HUES64 (cell line): ENCODE results near the gene ALPG.
"Not testable (repeated sequence)": the region's sequence is repeated elsewhere in the genome, so short reads cannot be mapped to it uniquely, and the experiment has no call there.

Experiments used
- H3K27ac ChIP-seq: 2 replicates; pipeline ENCODE4 v1.7.0; 2013; ENCODE audit warnings: low read depth, low read length, inconsistent platforms
- H3K27me3 ChIP-seq: 2 replicates; pipeline ENCODE4 v1.6.1; 2013; ENCODE audit warnings: mild to moderate bottlenecking, low read length; ENCODE audit not compliant: insufficient read depth
- H3K36me3 ChIP-seq: 2 replicates; pipeline ENCODE4 v1.6.1; 2013; ENCODE audit warnings: mild to moderate bottlenecking, low read length; ENCODE audit not compliant: insufficient read depth
- H3K4me1 ChIP-seq: 2 replicates; pipeline ENCODE4 v1.6.1; 2013; ENCODE audit warnings: mild to moderate bottlenecking, low read length, moderate library complexity; ENCODE audit not compliant: insufficient read depth
- H3K4me3 ChIP-seq: 2 replicates; pipeline ENCODE4 v1.5.1; 2013; ENCODE audit warnings: mild to moderate bottlenecking, low read length, moderate library complexity
- H3K9ac ChIP-seq: 2 replicates; pipeline ENCODE4 v1.6.1; 2013; ENCODE audit warnings: mild to moderate bottlenecking, low read depth, low read length
- H3K9me3 ChIP-seq: 2 replicates; pipeline ENCODE4 v1.6.1; 2013; ENCODE audit warnings: low read depth, low read length; ENCODE audit not compliant: insufficient read depth
- WGBS: fragments of 150-250, 120-280 bp; methylation state at CpG from one replicate; pipeline ENCODE4 v1.1.7; 2013; ENCODE audit warnings: missing lambda C conversion rate; 5-methylcytosine and 5-hydroxymethylcytosine counted together

The ALPG gene

DNA sequence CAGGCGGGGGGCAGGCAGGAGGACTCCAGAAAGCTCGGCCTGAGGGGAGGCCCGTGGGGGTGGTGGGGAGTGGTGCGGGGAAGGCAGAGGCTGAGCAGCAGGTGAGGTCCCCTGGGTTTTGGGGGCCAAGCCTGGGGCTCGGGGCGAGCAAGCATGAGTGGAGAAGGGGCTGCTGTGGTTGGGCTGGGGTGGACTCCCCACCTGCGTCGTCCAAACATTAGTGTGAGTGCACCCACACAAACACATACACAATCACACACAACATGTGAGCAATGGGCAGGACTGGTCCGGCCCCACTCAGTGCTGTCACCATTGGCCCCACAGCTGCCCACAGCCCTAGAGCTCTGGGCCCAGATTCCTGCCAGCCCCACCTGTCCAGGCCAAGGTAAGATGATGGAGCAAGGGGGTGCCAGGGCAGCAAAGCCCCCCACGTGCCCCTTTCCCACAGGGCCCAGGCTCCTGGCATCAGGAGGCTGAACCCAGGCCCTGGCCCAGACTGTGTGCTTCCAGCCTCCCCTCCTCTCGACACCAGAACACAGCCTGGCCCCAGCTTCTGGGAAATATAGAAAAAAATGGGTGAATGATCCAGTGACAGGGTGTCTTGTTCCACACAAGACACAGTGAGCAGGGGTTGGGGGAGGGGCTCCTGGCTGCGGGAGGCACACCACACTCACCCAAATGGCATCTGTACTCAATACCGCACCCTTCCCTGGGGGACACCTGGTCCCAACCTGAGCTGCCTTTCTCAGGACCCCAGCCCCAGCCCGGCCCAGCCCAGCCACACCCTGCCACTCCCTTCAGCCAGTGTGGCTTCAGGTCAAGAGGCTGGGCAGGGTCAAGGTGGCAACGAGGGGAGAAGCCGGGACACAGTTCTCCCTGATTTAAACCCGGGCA, 28.6 kb upstream of the ALPG start:
- Histone ChIP-seq H3K9me3 (no peaks in the 10 kb centered on the region), H3K27me3 (peaks cover 12% of the 10 kb centered on the region), H3K4me3 (no peak overlapping the region), H3K4me1 (peaks cover 8% of the 10 kb centered on the region), H3K27ac (no peak overlapping the region), H3K9ac (no peak overlapping the region), H3K36me3 (no peaks in the 10 kb centered on the region)
- WGBS: 90% methylated on average over 17 of the region's 17 CpGs

DNA sequence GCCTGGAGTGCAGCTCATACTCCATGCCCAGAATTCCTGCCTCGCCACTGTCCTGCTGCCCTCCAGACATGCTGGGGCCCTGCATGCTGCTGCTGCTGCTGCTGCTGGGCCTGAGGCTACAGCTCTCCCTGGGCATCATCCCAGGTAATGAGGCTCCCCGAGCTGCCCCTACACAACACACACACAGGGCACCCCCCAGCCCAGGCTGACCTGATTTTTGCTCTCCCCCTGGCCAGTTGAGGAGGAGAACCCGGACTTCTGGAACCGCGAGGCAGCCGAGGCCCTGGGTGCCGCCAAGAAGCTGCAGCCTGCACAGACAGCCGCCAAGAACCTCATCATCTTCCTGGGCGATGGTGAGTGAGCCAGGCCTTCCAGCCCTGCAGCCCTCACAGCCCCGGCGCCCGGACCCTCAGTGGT, 27.9 kb upstream of the ALPG start, which contains the start of gene ALPP:
Gene ALPP, plus strand, starts transcription at position 17 of the 417 bp plus-strand sequence. Its CDS starts 52 bp downstream, at position 69.
- 93% methylated on average over 12 of the region's 12 CpGs for WGBS

DNA sequence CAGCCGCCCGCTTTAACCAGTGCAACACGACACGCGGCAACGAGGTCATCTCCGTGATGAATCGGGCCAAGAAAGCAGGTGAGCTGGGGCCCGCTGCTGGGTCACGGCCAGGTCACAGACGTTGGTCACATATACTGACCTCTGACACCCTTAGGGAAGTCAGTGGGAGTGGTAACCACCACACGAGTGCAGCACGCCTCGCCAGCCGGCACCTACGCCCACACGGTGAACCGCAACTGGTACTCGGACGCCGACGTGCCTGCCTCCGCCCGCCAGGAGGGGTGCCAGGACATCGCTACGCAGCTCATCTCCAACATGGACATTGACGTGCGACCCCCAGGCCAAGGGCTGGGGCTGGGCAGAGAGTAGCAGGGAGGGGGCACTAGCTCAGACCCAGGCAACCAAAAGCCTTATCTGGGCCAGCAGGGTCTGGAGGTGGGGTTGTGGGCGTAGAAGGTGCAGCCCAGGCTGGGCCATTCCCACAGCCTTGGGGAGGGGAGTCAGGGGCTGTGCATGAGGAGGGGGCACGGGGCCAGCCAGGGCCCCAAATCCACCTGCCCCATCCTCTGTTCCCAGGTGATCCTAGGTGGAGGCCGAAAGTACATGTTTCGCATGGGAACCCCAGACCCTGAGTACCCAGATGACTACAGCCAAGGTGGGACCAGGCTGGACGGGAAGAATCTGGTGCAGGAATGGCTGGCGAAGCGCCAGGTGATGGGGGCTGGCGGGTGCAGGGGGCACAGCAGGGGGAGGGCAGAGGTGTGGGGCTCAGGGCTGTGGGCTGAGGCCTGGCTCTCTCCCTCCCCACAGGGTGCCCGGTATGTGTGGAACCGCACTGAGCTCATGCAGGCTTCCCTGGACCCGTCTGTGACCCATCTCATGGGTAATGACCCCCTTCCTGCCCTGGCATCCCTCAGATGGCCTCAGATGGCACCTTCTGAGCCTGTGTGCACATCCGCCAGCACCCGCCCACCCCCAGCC, 26.7 kb upstream of the ALPG start:
- 90% methylated on average over 41 of the region's 41 CpGs for WGBS
- not testable (repeated sequence) for H3K4me1 ChIP-seq

More for the DNA sequence above, 27.9 kb upstream of the ALPG start, which contains the start of gene ALPP:
- H3K36me3 ChIP-seq, H3K27ac ChIP-seq, H3K9me3 ChIP-seq, H3K4me3 ChIP-seq, H3K4me1 ChIP-seq, H3K9ac ChIP-seq: not testable (repeated sequence)
- H3K27me3 ChIP-seq: peaks cover 15% of the 10 kb centered on the region

DNA sequence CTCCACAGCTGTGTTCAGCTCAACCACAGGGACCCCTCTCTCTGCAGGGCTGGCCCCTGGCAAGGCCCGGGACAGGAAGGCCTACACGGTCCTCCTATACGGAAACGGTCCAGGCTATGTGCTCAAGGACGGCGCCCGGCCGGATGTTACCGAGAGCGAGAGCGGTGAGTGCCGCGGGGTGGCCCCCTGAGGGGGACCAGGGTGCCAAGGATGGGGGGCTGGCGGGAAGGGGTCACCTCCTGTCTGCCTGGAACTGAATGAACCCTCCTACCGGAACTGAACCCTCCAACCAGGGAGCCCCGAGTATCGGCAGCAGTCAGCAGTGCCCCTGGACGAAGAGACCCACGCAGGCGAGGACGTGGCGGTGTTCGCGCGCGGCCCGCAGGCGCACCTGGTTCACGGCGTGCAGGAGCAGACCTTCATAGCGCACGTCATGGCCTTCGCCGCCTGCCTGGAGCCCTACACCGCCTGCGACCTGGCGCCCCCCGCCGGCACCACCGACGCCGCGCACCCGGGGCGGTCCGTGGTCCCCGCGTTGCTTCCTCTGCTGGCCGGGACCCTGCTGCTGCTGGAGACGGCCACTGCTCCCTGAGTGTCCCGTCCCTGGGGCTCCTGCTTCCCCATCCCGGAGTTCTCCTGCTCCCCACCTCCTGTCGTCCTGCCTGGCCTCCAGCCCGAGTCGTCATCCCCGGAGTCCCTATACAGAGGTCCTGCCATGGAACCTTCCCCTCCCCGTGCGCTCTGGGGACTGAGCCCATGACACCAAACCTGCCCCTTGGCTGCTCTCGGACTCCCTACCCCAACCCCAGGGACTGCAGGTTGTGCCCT, 25.2 kb upstream of the ALPG start:
- not testable (repeated sequence) for H3K4me3 ChIP-seq, H3K27ac ChIP-seq, H3K36me3 ChIP-seq, H3K9me3 ChIP-seq, H3K9ac ChIP-seq, H3K4me1 ChIP-seq
- H3K27me3 ChIP-seq: peaks cover 40% of the 10 kb centered on the region
- 92% methylated on average over 59 of the region's 59 CpGs for WGBS

More for the DNA sequence above, 26.7 kb upstream of the ALPG start:
- peaks cover 25% of the 10 kb centered on the region for H3K27me3 ChIP-seq
- not testable (repeated sequence) for H3K27ac ChIP-seq, H3K9ac ChIP-seq, H3K4me3 ChIP-seq, H3K9me3 ChIP-seq, H3K36me3 ChIP-seq

DNA sequence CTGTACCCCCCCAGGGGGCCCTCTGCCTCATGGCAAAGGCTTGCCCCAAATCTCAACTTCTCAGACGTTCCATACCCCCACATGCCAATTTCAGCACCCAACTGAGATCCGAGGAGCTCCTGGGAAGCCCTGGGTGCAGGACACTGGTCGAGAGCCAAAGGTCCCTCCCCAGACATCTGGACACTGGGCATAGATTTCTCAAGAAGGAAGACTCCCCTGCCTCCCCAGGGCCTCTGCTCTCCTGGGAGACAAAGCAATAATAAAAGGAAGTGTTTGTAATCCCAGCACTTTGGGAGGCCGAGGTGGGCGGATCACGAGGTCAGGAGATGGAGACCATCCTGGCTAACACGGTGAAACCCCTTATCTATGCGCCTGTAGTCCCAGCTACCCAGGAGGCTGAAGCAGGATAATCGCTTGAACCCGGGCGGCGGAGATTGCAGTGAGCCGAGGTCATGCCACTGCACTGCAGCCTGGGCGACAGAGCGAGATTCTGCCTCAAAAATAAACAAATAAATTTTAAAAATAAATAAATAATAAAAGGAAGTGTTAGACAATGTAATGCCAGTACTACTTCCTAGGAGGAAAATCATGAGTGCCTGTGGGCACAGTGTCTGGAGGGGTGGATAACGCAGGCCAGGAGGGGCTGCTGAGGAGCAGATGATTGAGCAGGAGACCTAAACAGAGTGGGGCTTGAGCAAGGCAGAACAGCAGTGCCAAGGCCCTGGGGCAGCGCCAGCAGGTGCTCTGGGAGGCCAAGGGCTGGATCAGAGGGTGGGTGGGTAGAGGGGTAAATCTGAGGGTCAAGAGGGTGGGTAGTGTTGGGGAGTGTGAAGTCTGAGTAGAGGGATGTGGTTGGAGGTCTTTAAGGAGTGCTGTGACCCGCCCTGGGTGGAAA, 24.1 kb upstream of the ALPG start:
- 0 out of 2 replicates have a peak, but pooled peaks cover 8% of the 10 kb centered on the region for H3K4me1 ChIP-seq
- no peaks in the 10 kb centered on the region for H3K36me3 ChIP-seq
- H3K9me3 ChIP-seq: no peaks in the 10 kb centered on the region
- 81% methylated on average over 16 of the region's 18 CpGs for WGBS
- peaks cover 51% of the 10 kb centered on the region for H3K27me3 ChIP-seq
- H3K27ac ChIP-seq: no peak overlapping the region
- no peak overlapping the region for H3K9ac ChIP-seq
- H3K4me3 ChIP-seq: no peak overlapping the region

DNA sequence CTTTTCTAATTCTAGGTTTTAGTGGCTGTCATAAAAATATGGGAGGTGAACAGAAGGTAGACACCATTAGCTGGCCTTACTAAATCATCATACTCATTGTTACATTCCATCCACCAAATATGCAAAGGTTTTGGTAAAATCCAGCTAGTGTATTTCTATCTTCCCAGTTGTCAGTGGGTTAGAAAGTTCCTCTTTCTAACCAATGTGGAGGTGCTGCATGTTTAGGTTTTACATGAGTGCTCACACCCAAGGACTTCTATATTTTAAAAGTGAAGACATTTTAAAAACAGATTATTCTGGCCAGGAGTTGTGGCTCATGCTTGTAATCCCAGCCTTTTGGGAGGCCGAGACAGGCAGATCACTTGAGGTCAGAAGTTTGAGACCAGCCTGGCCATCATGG, 22.2 kb upstream of the ALPG start:
- Histone ChIP-seq H3K36me3 (no peaks in the 10 kb centered on the region), H3K27ac (no peak overlapping the region), H3K4me1 (peaks cover 16% of the 10 kb centered on the region), H3K9ac (no peak overlapping the region), H3K9me3 (no peaks in the 10 kb centered on the region), H3K4me3 (no peak overlapping the region), H3K27me3 (peaks cover 70% of the 10 kb centered on the region)
- 96% methylated on average over 1 of the region's 1 CpG for WGBS

DNA sequence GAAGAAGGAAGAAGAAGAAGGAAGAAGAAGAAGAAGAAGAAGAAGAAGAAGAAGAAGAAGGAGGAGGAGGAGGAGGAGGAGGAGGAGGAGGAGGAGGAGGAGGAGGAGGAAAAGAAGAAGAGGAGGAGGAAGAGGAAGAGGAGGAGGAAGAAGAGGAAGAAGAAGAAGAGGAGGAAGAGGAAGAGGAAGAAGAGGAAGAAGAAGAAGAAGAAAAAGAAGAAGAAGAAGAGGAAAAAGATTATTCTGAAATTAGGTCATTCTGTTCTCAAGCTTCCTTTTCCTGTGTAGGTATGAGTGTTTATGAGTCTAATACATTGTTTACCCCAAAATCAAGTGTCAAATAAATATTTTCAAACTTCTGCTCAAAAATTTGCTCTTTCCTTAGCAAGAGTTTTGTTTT, 21.6 kb upstream of the ALPG start:
- not testable (repeated sequence) for H3K9ac ChIP-seq, H3K36me3 ChIP-seq, H3K4me3 ChIP-seq, H3K27ac ChIP-seq, H3K9me3 ChIP-seq
- H3K4me1 ChIP-seq: peaks cover 21% of the 10 kb centered on the region
- H3K27me3 ChIP-seq: peaks cover 76% of the 10 kb centered on the region

DNA sequence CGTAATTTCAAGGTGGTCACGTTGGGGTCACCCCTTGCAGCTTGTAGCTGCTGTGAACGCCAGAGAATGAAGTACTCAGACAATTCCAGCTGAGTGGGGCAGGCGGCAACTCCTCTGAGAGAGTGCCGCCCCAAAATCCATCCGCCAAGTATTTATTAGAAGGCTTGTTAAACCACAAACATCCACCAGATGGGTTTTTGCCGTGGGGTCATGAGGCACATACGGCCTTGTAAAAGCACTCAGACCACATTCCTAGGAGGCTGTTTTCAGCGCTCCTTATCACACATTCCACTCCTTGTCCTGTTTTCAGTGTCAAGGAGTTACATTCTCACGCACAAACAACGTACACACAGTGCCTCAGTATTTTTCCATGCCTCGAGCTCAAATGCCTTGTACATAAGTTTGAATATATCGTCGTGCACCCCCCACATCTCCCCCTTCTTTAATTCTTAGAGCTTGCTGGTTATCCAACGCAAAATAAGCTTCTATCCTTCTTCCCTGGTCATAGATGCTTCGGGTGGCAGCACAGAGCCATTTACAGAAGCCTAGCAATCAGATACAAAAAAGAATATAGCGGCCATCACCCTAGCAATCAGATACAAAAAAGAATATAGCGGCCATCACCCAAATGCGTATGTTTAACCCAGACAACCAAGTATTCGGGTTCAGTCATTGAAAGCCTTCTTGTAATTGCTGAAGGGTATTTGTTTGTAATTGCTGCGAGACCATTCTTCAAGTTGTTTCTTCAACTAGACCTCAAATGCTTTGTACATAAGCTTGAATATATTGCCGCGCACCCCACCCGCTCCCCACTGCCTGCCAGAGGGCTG, 20.8 kb upstream of the ALPG start:
- WGBS: 40% methylated on average over 24 of the region's 24 CpGs
- Histone ChIP-seq H3K9me3 (no peaks in the 10 kb centered on the region), H3K9ac (peak overlapping the region; percentile 53; the same call in 1 of the 2 replicates), H3K36me3 (no peaks in the 10 kb centered on the region), H3K27ac (no peak overlapping the region), H3K4me1 (peaks cover 21% of the 10 kb centered on the region), H3K27me3 (peaks cover 84% of the 10 kb centered on the region), H3K4me3 (peak overlapping the region; percentile 56)

DNA sequence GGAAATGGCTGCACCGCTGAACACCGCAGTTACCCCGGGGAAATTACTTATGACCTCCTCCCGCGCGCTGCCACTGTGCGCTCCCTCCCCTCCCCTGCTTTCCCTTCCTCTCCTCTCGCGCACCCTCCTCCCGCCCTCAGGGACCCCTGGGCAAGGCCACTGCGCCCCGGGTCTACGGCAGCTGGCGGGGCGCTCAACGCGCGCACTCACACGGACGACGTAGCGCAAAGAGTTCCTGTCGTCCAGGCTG, 20.2 kb upstream of the ALPG start:
- 2% methylated on average over 23 of the region's 23 CpGs for WGBS
- Histone ChIP-seq H3K4me1 (peaks cover 21% of the 10 kb centered on the region), H3K27me3 (peaks cover 85% of the 10 kb centered on the region), H3K9ac (peak overlapping the region; percentile 53; the same call in 1 of the 2 replicates), H3K36me3 (no peaks in the 10 kb centered on the region), H3K9me3 (no peaks in the 10 kb centered on the region), H3K4me3 (peak overlapping the region; percentile 56), H3K27ac (no peak overlapping the region)
